ENCODE data around the gene UBXN11. TPM values are rescaled to one million over a fixed set of nuclear protein-coding genes. Genes with fewer than 3 reads are reported as not detected.

UBXN11 gene
- total RNA-seq = 5.7 and 6.8 TPM in 2 replicates

GRCh38 chr1:26306290-26307229, at the start of gene UBXN11:
Gene UBXN11 (minus strand): TSS chr1:26306636. CDS start chr1:26302883, 3,753 bp downstream.

GRCh38 chr1:26353976-26354820, 47.8 kb upstream of the UBXN11 start, which contains the start of gene CRYBG2:
Gene CRYBG2 (minus strand): TSS chr1:26354130. CDS start chr1:26346657, 7,473 bp downstream.

GRCh38 chr1:26317612-26318337, 11.3 kb upstream of the UBXN11 start, which contains the start of gene CD52:
Gene CD52 (plus strand): TSS chr1:26317958. CDS start chr1:26318018, 60 bp downstream.

GRCh38 chr1:26279456-26280332, 26.7 kb downstream of the UBXN11 start, which contains the start of gene SH3BGRL3:
Gene SH3BGRL3 (plus strand): TSS chr1:26280086. CDS start chr1:26280156, 70 bp downstream.

GRCh38 chr1:26233903-26234643, 72.4 kb downstream of the UBXN11 start, which contains the start of gene CEP85:
Gene CEP85 (plus strand): TSS chr1:26234200. CDS start chr1:26239784, 5,584 bp downstream.

Other genes starting within 250 kb of the UBXN11 start
- gene TRIM63, start 239.0 kb downstream of the UBXN11 start, total RNA-seq = not detected in 2 replicates
- gene PDIK1L, start 194.8 kb downstream of the UBXN11 start, total RNA-seq = 6.5 and 6.8 TPM in 2 replicates
- gene FAM110D, start 147.6 kb downstream of the UBXN11 start, total RNA-seq = not detected in 2 replicates
- not detected in 2 replicates for gene C1orf232, start 137.7 kb downstream of the UBXN11 start, total RNA-seq
- 17.8 and 18.5 TPM in 2 replicates for gene ZNF593, start 136.7 kb downstream of the UBXN11 start, total RNA-seq
- gene ZNF593OS, start 134.8 kb downstream of the UBXN11 start, total RNA-seq = not detected in 2 replicates
- gene CNKSR1, start 129.1 kb downstream of the UBXN11 start, total RNA-seq = 0.26 TPM in 1 of 2 replicates, not detected in the other
- gene CATSPER4, start 116.0 kb downstream of the UBXN11 start, total RNA-seq = not detected in 2 replicates
- gene CEP85, start 72.4 kb downstream of the UBXN11 start, total RNA-seq = 10.8 and 11.9 TPM in 2 replicates
- gene SH3BGRL3, start 26.6 kb downstream of the UBXN11 start, total RNA-seq = 67.5 and 71.7 TPM in 2 replicates
- gene CD52, start 11.3 kb upstream of the UBXN11 start, total RNA-seq = not detected in 2 replicates
- not detected in 2 replicates for gene CRYBG2, start 47.5 kb upstream of the UBXN11 start, total RNA-seq
- gene ZNF683, start 66.1 kb upstream of the UBXN11 start, total RNA-seq = not detected in 2 replicates
- not detected in 2 replicates for gene LIN28A, start 104.2 kb upstream of the UBXN11 start, total RNA-seq
- 59.5 and 71.0 TPM in 2 replicates for gene DHDDS, start 125.7 kb upstream of the UBXN11 start, total RNA-seq
- 382 and 413 TPM in 2 replicates for gene HMGN2, start 165.8 kb upstream of the UBXN11 start, total RNA-seq
- 3.5 and 4.2 TPM in 2 replicates for gene RPS6KA1, start 223.1 kb upstream of the UBXN11 start, total RNA-seq

Measured in articular chondrocyte of knee joint (primary cell).